Type B pancreatic cell (in vitro differentiated cells): ENCODE results near the gene IL15RA. TPM values are rescaled to one million over a fixed set of nuclear protein-coding genes. Genes with fewer than 3 reads are reported as not detected.
A peak's percentile ranks its signal among the peaks of the same experiment; 100 is the strongest.

Experiments
- DNase-seq: peaks from one replicate; pipeline ENCODE4 v3.0.0; 2021; ENCODE audit warnings: mixed read lengths; ENCODE audit not compliant: unreplicated experiment; ENCODE audit errors: extremely low spot score
- H3K27ac Mint-ChIP-seq: 2 replicates; pipeline ENCODE4 v1.8.0; 2021; ENCODE audit warnings: mild to moderate bottlenecking, mixed read lengths
- H3K27me3 Mint-ChIP-seq: 2 replicates; pipeline ENCODE4 v1.8.0; 2021; ENCODE audit warnings: mixed read lengths
- H3K36me3 Mint-ChIP-seq: 2 replicates; pipeline ENCODE4 v1.8.0; 2021; ENCODE audit warnings: mixed read lengths
- H3K4me1 Mint-ChIP-seq: one replicate; pipeline ENCODE4 v1.8.0; 2021; ENCODE audit warnings: mixed read lengths; ENCODE audit not compliant: unreplicated experiment
- H3K4me3 Mint-ChIP-seq: 2 replicates; pipeline ENCODE4 v1.8.0; 2021; ENCODE audit warnings: mild to moderate bottlenecking, mixed read lengths
- H3K9me3 Mint-ChIP-seq: 2 replicates; pipeline ENCODE4 v1.8.0; 2021; ENCODE audit warnings: mixed read lengths
- total RNA-seq: library from RNA; stranded (reverse); gene quantifications from 2 replicates; pipeline ENCODE4 v1.2.1, GENCODE V29; 2021; ENCODE audit warnings: low replicate concordance
- TF ChIP-seq, protein P1 (sequence below): fragments of 200-600 bp; sonication (generic); conservative IDR thresholded peaks from 2 replicates; pipeline ENCODE4 v1.5.0; 2021; ENCODE audit warnings: antibody characterized with exemption, mild to moderate bottlenecking

The IL15RA gene
- total RNA-seq, 1 donor from 2014 or later: 1.4 TPM

DNA sequence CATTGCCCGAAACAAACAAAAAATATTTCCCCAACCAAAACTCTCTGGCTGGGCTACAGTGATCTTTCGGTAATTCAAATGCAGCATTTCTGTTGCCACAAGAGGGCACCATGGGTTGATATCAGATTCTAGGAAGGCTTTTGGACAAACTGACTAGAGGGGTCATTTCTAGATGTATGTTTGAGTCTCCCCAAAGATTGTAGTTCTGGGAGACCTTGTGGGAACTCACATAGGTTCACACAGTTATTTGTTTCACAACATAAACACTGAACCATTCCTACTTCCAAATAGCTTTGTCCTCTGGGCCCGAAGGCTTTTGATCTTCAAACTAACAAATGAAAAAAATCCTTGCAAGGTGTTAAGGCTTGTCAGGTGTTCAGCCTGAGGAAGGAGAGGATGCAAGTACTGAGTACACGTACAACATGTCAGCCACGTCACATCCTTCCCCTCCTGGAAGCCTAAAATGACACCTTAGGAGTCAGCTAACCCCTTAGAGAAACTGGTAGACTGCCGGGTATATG lies 37.0 kb upstream of the IL15RA start:
- TF ChIP-seq, protein P1, sequence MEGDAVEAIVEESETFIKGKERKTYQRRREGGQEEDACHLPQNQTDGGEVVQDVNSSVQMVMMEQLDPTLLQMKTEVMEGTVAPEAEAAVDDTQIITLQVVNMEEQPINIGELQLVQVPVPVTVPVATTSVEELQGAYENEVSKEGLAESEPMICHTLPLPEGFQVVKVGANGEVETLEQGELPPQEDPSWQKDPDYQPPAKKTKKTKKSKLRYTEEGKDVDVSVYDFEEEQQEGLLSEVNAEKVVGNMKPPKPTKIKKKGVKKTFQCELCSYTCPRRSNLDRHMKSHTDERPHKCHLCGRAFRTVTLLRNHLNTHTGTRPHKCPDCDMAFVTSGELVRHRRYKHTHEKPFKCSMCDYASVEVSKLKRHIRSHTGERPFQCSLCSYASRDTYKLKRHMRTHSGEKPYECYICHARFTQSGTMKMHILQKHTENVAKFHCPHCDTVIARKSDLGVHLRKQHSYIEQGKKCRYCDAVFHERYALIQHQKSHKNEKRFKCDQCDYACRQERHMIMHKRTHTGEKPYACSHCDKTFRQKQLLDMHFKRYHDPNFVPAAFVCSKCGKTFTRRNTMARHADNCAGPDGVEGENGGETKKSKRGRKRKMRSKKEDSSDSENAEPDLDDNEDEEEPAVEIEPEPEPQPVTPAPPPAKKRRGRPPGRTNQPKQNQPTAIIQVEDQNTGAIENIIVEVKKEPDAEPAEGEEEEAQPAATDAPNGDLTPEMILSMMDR: peak; percentile 78
- peaks cover 7% of the 10 kb centered on the region for H3K4me1 Mint-ChIP-seq
- no peak overlapping the region for H3K27ac Mint-ChIP-seq
- no peak for DNase-seq
- H3K4me3 Mint-ChIP-seq: no peak overlapping the region
- peaks cover 3% of the 10 kb centered on the region for H3K9me3 Mint-ChIP-seq
- peaks cover 26% of the 10 kb centered on the region for H3K27me3 Mint-ChIP-seq
- H3K36me3 Mint-ChIP-seq: no peaks in the 10 kb centered on the region

- Mint-ChIP-seq H3K36me3 (no peaks in the 10 kb centered on the region), H3K4me1 (peaks cover 7% of the 10 kb centered on the region), H3K27ac (no peak overlapping the region), H3K9me3 (no peaks in the 10 kb centered on the region), H3K27me3 (peaks cover 21% of the 10 kb centered on the region), H3K4me3 (no peak overlapping the region)
- TF ChIP-seq, protein P1: no peak
- DNase-seq: no peak
These were observed 36.3 kb upstream of the IL15RA start for GRCh38 chr10:6013413-6014192.

- Mint-ChIP-seq H3K4me1 (peaks cover 7% of the 10 kb centered on the region), H3K4me3 (no peak overlapping the region), H3K36me3 (no peaks in the 10 kb centered on the region), H3K27me3 (peaks cover 21% of the 10 kb centered on the region), H3K27ac (no peak overlapping the region), H3K9me3 (no peaks in the 10 kb centered on the region)
- DNase-seq: no peak
- TF ChIP-seq, protein P1: no peak
These were observed 35.0 kb upstream of the IL15RA start for GRCh38 chr10:6012121-6012905.

- Mint-ChIP-seq H3K4me3 (no peak overlapping the region), H3K27ac (no peak overlapping the region), H3K4me1 (peaks cover 7% of the 10 kb centered on the region), H3K27me3 (peaks cover 18% of the 10 kb centered on the region), H3K36me3 (no peaks in the 10 kb centered on the region), H3K9me3 (peaks cover 7% of the 10 kb centered on the region)
- no peak for DNase-seq
- TF ChIP-seq, protein P1: no peak
These were observed 34.2 kb upstream of the IL15RA start for GRCh38 chr10:6011558-6011957.

DNA sequence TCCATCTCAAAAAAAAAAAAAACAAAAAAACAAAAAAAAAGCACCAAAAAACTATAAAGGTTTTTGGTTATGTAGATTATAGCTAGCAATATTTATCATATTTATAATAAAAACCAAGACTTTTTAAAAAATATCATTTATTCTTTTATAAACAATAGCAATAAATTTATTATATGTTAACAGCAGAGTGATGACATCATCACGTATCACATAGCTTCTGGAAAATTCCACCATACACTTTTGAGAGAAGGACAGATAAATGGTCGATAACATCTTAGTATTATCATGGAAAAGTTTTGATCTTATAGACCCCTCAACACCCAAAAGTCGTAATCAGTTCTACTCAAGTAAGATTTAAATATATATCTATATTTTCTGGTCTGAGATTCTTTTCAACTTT lies 33.2 kb upstream of the IL15RA start:
- H3K36me3 Mint-ChIP-seq: no peaks in the 10 kb centered on the region
- H3K4me1 Mint-ChIP-seq: no peaks in the 10 kb centered on the region
- DNase-seq: no peak
- peaks cover 15% of the 10 kb centered on the region for H3K27me3 Mint-ChIP-seq
- no peak overlapping the region for H3K4me3 Mint-ChIP-seq
- peaks cover 8% of the 10 kb centered on the region for H3K9me3 Mint-ChIP-seq
- TF ChIP-seq, protein P1: no peak
- no peak overlapping the region for H3K27ac Mint-ChIP-seq
